BE2C (cell line): ENCODE results near the gene GAD2. TPM values are rescaled to one million over a fixed set of nuclear protein-coding genes. Genes with fewer than 3 reads are reported as not detected.

Experiments
- DNase-seq: peaks from one replicate; pipeline ENCODE4 v3.0.0-alpha.2; 2020
- H3K27me3 ChIP-seq: fragments of 250-450 bp; sonication (Bioruptor Pico); 2 replicates; pipeline ENCODE4 v1.5.1; 2020; ENCODE audit warnings: mild to moderate bottlenecking
- H3K36me3 ChIP-seq: fragments of 250-450 bp; sonication (Bioruptor Pico); 2 replicates; pipeline ENCODE4 v1.5.1; 2020; ENCODE audit warnings: mild to moderate bottlenecking
- H3K4me1 ChIP-seq: fragments of 250-450 bp; sonication (Bioruptor Pico); 2 replicates; pipeline ENCODE4 v1.5.1; 2020
- H3K4me3 ChIP-seq: 2 replicates; pipeline ENCODE4 v1.5.1; 2011; ENCODE audit warnings: low read depth, low read length
- H3K9me3 ChIP-seq: fragments of 250-450 bp; sonication (Bioruptor Pico); 2 replicates; pipeline ENCODE4 v1.5.1; 2020
- polyA plus RNA-seq: library from polyadenylated mRNA; unstranded; fragments of >200 nt; gene quantifications from one replicate; pipeline ENCODE4 v1.2.1, GENCODE V29; 2012; ENCODE audit warnings: low read depth, missing spikeins; ENCODE audit not compliant: insufficient read length, insufficient read depth
- TF ChIP-seq, protein P1 (sequence below): IDR thresholded peaks from 2 replicates; pipeline ENCODE4 v1.5.1; 2012; ENCODE audit warnings: mild to moderate bottlenecking, low read depth, low read length

The GAD2 gene
- polyA plus RNA-seq, result 0.23 TPM

GRCh38 chr10:26216585-26217395, at the start of gene GAD2:
Gene GAD2, plus strand, starts transcription at chr10:26216774. Its CDS starts 36 bp downstream, at chr10:26216810.
- H3K36me3 ChIP-seq, result no peaks in the 10 kb centered on the region
- no peaks in the 10 kb centered on the region for H3K4me1 ChIP-seq
- H3K9me3 ChIP-seq, result no peaks in the 10 kb centered on the region
- TF ChIP-seq, protein P1, sequence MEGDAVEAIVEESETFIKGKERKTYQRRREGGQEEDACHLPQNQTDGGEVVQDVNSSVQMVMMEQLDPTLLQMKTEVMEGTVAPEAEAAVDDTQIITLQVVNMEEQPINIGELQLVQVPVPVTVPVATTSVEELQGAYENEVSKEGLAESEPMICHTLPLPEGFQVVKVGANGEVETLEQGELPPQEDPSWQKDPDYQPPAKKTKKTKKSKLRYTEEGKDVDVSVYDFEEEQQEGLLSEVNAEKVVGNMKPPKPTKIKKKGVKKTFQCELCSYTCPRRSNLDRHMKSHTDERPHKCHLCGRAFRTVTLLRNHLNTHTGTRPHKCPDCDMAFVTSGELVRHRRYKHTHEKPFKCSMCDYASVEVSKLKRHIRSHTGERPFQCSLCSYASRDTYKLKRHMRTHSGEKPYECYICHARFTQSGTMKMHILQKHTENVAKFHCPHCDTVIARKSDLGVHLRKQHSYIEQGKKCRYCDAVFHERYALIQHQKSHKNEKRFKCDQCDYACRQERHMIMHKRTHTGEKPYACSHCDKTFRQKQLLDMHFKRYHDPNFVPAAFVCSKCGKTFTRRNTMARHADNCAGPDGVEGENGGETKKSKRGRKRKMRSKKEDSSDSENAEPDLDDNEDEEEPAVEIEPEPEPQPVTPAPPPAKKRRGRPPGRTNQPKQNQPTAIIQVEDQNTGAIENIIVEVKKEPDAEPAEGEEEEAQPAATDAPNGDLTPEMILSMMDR, result no peak
- no peak for DNase-seq
- peaks cover 80% of the 10 kb centered on the region for H3K27me3 ChIP-seq
- H3K4me3 ChIP-seq, result no peak within 1 kb of the TSS

- no peaks in the 10 kb centered on the region for H3K9me3 ChIP-seq
- H3K36me3 ChIP-seq, result no peaks in the 10 kb centered on the region
- TF ChIP-seq, protein P1, result no peak
- no peak for DNase-seq
- H3K4me3 ChIP-seq, result no peak overlapping the region
- H3K27me3 ChIP-seq, result no peaks in the 10 kb centered on the region
- H3K4me1 ChIP-seq, result no peaks in the 10 kb centered on the region
Measured at GRCh38 chr10:26169466-26169865, 47.1 kb upstream of the GAD2 start.

DNA sequence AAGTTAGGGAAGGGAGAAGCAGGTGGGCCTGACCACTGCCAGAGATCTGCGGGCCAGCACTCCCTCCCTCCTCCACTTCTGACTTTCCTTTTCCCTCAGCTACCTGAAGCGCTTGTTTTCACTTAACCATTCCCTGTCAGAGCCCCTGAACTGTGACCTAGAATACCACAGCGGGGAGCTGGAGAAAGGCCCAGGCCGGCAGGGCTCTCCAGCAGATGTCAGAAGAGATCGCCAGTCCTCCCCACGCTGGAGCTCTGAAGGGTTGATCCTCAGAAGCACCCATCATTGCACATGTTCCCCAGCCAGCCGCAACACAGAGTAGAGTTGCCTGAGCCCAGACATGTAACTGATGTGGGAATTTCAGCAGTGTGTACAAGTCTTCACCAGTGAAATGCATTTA, 44.4 kb upstream of the GAD2 start:
- TF ChIP-seq, protein P1, result no peak
- Histone ChIP-seq H3K27me3 (no peaks in the 10 kb centered on the region), H3K4me3 (no peak overlapping the region), H3K4me1 (no peaks in the 10 kb centered on the region), H3K36me3 (no peaks in the 10 kb centered on the region), H3K9me3 (no peaks in the 10 kb centered on the region)
- no peak for DNase-seq

DNA sequence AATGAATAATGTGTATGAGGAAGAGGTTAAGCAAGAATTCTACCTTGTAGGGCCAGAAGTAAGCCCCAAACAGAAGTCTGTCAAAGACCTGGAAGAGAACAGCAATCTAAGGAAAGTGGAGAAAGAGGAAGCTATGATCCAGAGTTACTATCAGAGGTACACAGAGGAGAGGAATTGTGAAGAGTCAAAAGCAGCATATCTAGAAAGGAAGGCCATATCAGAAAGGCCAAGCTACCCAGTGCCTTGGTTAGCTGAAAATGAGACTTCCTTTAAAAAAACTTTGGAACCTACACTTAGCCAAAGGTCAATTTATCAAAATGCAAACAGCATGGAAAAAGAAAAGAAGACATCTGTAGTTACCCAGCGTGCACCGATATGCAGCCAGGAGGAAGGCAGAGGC, 42.7 kb upstream of the GAD2 start:
- TF ChIP-seq, protein P1, result no peak
- no peaks in the 10 kb centered on the region for H3K4me1 ChIP-seq
- no peaks in the 10 kb centered on the region for H3K9me3 ChIP-seq
- no peak for DNase-seq
- H3K36me3 ChIP-seq, result no peaks in the 10 kb centered on the region
- H3K27me3 ChIP-seq, result no peaks in the 10 kb centered on the region
- no peak overlapping the region for H3K4me3 ChIP-seq

GRCh38 chr10:26177341-26177740, 39.2 kb upstream of the GAD2 start:
- no peaks in the 10 kb centered on the region for H3K36me3 ChIP-seq
- H3K4me1 ChIP-seq, result no peaks in the 10 kb centered on the region
- no peak overlapping the region for H3K4me3 ChIP-seq
- TF ChIP-seq, protein P1, result no peak
- DNase-seq, result no peak
- H3K27me3 ChIP-seq, result no peaks in the 10 kb centered on the region
- no peaks in the 10 kb centered on the region for H3K9me3 ChIP-seq

GRCh38 chr10:26194275-26194674, 22.3 kb upstream of the GAD2 start:
- H3K27me3 ChIP-seq, result no peaks in the 10 kb centered on the region
- no peak for DNase-seq
- no peaks in the 10 kb centered on the region for H3K4me1 ChIP-seq
- TF ChIP-seq, protein P1, result no peak
- H3K36me3 ChIP-seq, result no peaks in the 10 kb centered on the region
- no peaks in the 10 kb centered on the region for H3K9me3 ChIP-seq
- H3K4me3 ChIP-seq, result no peak overlapping the region
